Large intestine (tissue), 3 donors: ENCODE data around the gene BRD4. TPM values are rescaled to one million over a fixed set of nuclear protein-coding genes. Genes with fewer than 3 reads are reported as not detected.

ENCODE experiments used
- DNase-seq, 2 donors: peaks; one replicate each; pipeline versions ENCODE4 v3.0.0 to v3.0.0-alpha.2; 2013
- H3K27ac ChIP-seq: one replicate; pipeline ENCODE4 v1.5.1; 2013; ENCODE audit warnings: low read length
- H3K27me3 ChIP-seq: 2 replicates; pipeline ENCODE4 v1.6.1; 2013; ENCODE audit warnings: low read length; ENCODE audit not compliant: control insufficient read depth, insufficient read depth
- H3K36me3 ChIP-seq: 2 replicates; pipeline ENCODE4 v1.6.1; 2013; ENCODE audit warnings: low read length; ENCODE audit not compliant: control insufficient read depth, insufficient read depth
- H3K4me1 ChIP-seq: one replicate; pipeline ENCODE4 v1.6.1; 2013; ENCODE audit warnings: low read length; ENCODE audit not compliant: control insufficient read depth, insufficient read depth
- H3K4me3 ChIP-seq: one replicate; pipeline ENCODE4 v1.5.1; 2013; ENCODE audit warnings: low read length
- H3K9me3 ChIP-seq: one replicate; pipeline ENCODE4 v1.6.1; 2013; ENCODE audit warnings: mild to moderate bottlenecking, low read depth, low read length, moderate library complexity; ENCODE audit not compliant: control insufficient read depth
- WGBS: methylation state at CpG from one replicate; pipeline ENCODE4 v1.1.5; 2013; ENCODE audit warnings: low lambda C conversion rate; ENCODE audit not compliant: insufficient coverage; 5-methylcytosine and 5-hydroxymethylcytosine counted together
- polyA plus RNA-seq: library from polyadenylated mRNA; unstranded; fragments of 120-200 nt; gene quantifications from one replicate; pipeline ENCODE4 v1.2.1, GENCODE V29; 2013

Gene BRD4
- polyA plus RNA-seq, 1 donor = 39.1 TPM

DNA sequence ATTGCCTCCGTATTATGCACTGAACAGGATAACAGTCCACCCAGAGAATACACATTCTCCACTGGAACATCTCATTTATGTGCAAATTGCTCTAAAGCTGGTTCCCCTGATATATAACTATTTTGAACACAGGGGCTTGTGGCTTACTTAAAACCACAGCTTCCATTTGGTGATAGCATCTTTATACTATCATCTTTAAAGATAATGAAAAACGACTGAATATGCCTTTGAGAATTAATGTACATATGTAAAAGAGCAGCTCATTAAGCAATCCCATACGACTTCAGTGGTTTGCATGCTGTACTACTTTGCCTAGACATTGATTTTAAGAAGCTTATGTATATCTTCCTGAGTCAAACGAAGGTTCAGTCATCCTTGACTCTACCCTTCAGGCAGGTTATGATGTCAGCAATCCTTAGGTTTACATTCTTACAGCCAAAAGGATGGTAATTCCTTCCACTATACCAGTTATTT, 40.8 kb downstream of the BRD4 start:
- Histone ChIP-seq H3K4me1 (peaks cover 5% of the 10 kb centered on the region), H3K4me3 (no peak overlapping the region), H3K36me3 (peaks cover 4% of the 10 kb centered on the region), H3K27ac (no peak overlapping the region), H3K9me3 (no peaks in the 10 kb centered on the region), H3K27me3 (no peaks in the 10 kb centered on the region)
- no peak for DNase-seq
- no CpG with 5 or more reads among the region's 4 CpGs for WGBS

DNA sequence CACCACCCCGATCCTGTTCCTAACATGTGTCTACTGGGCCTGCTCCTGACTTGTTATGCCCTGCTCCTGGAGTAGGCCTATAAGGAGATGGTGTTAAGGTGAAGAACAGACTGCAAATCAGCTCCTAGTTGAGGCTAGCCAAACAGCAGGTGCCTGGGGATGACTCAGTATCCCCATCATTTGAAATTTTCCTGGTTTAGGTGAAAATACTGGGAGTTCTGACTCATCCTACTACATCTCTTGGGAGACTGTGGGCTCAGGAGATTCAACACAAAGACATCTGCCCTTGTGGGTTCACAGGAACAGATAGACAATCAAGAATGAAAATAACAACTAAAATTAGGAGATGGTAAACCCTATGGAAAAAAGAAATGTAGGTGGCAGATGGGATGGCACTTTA, 41.2 kb downstream of the BRD4 start:
- H3K27ac ChIP-seq = no peak overlapping the region
- no peak for DNase-seq
- H3K4me1 ChIP-seq = peaks cover 6% of the 10 kb centered on the region
- WGBS = no CpG with 5 or more reads among the region's 1 CpG
- H3K36me3 ChIP-seq = peaks cover under 1% of the 10 kb centered on the region
- no peak overlapping the region for H3K4me3 ChIP-seq
- H3K9me3 ChIP-seq = no peaks in the 10 kb centered on the region
- no peaks in the 10 kb centered on the region for H3K27me3 ChIP-seq

DNA sequence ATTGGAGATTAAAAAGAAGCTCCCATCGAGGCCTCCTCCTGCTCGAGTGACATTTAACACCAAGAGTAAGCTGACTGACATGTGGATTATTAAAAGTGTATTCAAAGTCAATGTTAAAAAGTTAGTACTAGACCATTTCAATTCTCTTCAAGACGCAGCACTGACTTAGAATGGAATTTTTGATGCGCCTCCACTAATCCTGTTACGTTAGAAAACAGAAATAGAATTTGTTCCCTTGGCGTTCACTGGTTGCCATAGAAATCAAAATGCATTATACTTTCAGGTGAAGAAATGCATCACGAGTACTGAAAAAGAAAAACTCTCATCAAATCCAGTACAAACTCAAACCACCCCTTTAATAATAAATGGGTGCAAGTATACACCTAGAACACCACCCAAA, 42.2 kb downstream of the BRD4 start:
- Histone ChIP-seq H3K4me1 (peaks cover 8% of the 10 kb centered on the region), H3K27ac (no peak overlapping the region), H3K9me3 (no peaks in the 10 kb centered on the region), H3K36me3 (no peaks in the 10 kb centered on the region), H3K4me3 (no peak overlapping the region), H3K27me3 (no peaks in the 10 kb centered on the region)
- DNase-seq = no peak
- WGBS = 100% methylated on average over 5 of the region's 7 CpGs

DNA sequence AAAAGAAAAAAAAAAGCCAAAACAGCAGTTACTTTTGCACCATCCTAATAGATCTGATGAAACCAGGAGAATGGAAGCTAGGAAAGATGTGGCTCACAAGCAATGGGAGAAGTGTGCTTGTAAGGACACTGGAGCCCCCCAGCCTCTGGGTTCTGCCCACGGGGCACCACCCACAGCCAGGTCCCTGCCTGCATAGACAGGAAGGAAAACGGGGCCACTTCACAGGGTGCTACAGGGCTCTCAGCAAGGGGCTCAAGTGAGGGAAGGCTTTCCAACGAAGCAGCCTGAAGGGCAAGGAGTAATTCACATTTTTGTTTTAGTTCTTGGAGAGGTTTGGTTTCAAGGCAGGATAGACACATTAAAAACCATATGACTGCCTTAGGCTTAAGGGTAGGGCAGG, 42.7 kb downstream of the BRD4 start:
- H3K27ac ChIP-seq = no peak overlapping the region
- no peaks in the 10 kb centered on the region for H3K36me3 ChIP-seq
- no peak overlapping the region for H3K4me3 ChIP-seq
- no peak for DNase-seq
- no peaks in the 10 kb centered on the region for H3K27me3 ChIP-seq
- no CpG with 5 or more reads among the region's 3 CpGs for WGBS
- peaks cover 11% of the 10 kb centered on the region for H3K4me1 ChIP-seq
- H3K9me3 ChIP-seq = no peaks in the 10 kb centered on the region

DNA sequence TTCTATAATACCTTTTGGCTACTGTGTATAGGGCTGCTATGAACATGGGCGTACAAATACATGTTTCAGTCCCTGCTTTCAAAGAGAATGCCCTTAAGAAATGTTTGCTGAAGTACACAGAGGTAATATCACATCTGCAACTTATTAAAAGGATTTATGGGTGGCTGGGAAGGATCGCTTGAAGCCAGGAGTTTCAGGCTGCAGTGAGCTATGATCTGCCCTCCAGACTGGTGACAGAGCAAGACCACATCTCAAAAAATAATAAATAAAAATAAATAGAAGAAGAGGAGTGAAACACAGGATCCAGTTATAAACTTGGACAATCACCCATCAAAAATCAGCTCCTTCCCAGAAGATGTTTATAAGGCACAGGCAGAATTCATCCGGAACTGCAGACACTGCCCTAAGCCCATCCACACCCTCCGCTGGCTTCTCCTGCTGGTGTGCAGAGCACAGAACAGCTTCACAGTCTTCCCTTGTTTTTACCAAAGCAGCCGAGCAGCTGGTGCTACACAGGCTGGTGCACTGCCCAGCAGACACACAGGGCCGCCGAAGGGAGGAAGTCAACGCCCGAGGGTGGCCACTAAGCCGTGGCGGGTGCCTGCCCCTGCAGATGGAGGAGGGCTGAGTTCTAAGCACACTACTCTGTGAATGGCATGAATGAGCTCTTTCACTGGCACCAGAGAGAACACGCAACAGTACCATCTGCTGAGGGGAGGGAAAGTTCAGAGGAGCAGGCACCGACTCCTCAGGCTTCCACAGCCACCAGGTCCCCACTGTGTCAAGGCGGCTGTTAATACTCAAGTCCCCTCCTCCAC, 44.0 kb downstream of the BRD4 start:
- WGBS = no CpG with 5 or more reads among the region's 14 CpGs
- H3K36me3 ChIP-seq = no peaks in the 10 kb centered on the region
- no peaks in the 10 kb centered on the region for H3K9me3 ChIP-seq
- peaks cover 14% of the 10 kb centered on the region for H3K4me1 ChIP-seq
- DNase-seq = peak in 1 of 2 donors; percentile 21
- no peaks in the 10 kb centered on the region for H3K27me3 ChIP-seq
- H3K27ac ChIP-seq = no peak overlapping the region
- H3K4me3 ChIP-seq = no peak overlapping the region

DNA sequence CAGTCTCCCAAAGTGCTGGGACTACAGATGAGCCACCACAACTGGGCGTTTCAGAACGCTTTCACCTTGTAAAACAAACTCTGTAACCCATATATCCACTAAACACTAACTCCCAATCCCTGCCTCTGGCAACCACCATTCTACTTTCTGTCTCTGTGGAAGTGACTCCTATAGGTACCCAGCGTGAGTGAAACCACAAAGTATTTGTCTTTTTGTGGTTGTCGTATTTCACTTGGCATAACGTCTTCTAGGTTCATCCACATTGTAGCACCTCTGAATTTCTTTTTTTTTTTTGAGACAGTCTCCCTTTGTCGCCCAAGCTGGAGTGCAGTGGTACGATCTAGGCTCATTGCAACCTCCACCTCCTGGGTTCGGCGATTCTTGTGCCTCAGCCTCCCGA, 44.8 kb downstream of the BRD4 start:
- Histone ChIP-seq H3K4me3 (no peak overlapping the region), H3K27me3 (no peaks in the 10 kb centered on the region), H3K9me3 (no peaks in the 10 kb centered on the region), H3K36me3 (no peaks in the 10 kb centered on the region), H3K4me1 (peaks cover 14% of the 10 kb centered on the region), H3K27ac (no peak overlapping the region)
- WGBS = no CpG with 5 or more reads among the region's 10 CpGs
- no peak for DNase-seq

DNA sequence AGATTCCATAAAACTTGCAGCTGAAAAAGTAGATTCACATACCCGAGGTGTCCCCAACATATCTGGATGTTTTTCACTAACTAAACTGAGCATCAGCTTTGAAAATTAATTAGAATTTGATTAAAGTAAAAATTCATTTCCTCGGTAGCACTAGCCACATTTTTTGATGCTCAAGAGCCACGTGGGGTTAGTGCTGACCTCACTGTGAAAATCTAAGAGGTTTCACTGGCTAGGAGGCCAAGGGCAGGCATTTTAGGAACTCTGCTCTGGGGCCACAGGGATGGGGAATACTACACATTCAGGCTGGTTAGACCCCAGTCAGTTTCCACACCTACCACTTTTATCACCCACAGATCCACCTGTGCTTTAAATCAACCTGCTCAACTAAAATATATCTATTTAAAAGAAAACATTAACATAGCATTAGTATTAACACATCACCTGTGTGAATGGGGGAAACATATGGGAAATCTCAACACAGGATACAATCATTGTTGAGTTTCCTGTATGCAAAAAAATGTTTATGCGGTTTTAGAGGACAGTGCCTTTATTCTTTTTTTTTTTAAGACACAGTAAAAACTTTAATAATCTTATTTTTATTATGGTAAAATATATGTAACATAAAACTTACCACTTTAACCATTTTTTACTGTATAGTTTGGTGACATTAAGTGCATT, 45.5 kb downstream of the BRD4 start:
- Histone ChIP-seq H3K36me3 (no peaks in the 10 kb centered on the region), H3K27me3 (no peaks in the 10 kb centered on the region), H3K9me3 (no peaks in the 10 kb centered on the region), H3K4me3 (no peak overlapping the region), H3K27ac (no peak overlapping the region), H3K4me1 (peaks cover 14% of the 10 kb centered on the region)
- no CpG with 5 or more reads among the region's 4 CpGs for WGBS
- DNase-seq = no peak

DNA sequence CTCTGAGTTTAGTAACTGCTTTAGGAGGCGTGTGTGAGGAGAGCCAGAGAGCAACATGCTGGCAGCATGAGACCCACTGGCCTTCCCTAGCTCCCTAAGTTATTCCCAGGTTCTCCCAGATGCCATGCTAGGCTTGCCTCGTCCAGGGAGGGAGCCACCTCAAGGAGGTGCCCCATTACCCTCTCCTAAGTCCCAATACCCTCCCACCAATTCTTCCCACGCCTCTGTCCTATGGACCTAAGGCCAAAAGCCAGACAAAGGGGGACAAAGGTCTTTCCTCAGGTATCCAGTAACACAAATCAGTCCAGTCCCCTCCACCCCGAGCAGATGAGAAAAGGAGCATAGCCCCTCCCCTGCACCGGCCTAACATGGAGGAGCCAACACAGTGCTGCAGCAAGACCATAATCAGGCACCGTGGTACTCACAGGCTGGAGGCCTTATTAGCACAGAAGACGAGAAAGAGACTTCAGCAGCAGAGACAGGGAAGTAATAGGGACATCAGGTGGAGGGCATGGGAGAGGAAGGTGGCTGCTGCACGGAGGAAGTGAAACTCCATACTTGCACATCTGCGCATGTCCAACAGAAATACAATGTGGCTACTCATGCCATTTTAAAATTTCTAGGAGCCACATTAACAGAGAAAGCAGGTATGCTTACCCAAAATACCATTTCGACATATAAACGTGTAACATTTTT, 46.3 kb downstream of the BRD4 start:
- H3K4me1 ChIP-seq = peaks cover 19% of the 10 kb centered on the region
- no peak overlapping the region for H3K27ac ChIP-seq
- 83% methylated on average over 4 of the region's 11 CpGs for WGBS

DNA sequence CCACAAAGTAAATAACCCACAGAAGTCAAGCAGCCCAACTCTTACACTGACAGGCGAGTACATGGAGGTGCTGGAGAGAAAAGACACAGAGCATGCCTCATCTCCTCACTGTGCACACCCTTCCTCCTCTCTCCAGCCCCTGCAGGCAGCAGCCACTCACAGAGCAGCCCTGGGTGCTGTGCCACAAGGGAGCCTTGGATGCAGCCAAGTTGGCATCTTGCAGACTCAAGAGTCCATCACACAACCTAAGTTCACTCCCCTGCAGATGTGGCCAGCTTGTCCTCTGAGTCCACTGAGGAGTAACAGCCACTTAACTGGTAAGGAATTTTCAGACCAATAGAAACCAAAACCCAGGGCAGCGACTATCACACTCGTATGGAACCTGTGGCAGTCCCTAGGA, 47.4 kb downstream of the BRD4 start:
- no CpG with 5 or more reads among the region's 3 CpGs for WGBS
- H3K36me3 ChIP-seq = no peaks in the 10 kb centered on the region

More for the DNA sequence above, 46.3 kb downstream of the BRD4 start:
- no peaks in the 10 kb centered on the region for H3K27me3 ChIP-seq
- no peak for DNase-seq
- no peak overlapping the region for H3K4me3 ChIP-seq
- H3K36me3 ChIP-seq = no peaks in the 10 kb centered on the region
- no peaks in the 10 kb centered on the region for H3K9me3 ChIP-seq

DNA sequence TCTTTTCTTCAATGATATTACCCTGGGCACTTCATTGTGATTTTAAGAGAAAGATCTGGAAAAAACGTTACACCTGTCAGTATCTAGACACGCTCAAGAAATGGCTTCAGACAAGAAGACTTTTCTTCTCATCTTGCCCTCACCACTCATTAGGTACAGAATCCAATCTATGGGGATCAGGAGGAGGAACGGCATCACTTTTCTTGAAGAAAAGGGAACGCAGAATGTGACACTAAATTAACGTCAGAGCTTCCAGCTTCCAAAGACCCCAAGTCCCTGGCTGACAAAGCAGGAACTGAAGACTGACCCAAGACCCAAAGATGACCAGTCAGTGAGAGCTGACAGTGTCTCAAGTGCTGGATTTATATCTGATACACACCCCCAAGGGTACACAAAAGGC, 48.2 kb downstream of the BRD4 start:
- WGBS = no CpG with 5 or more reads among the region's 5 CpGs
- no peak overlapping the region for H3K27ac ChIP-seq
- no peak for DNase-seq
- no peaks in the 10 kb centered on the region for H3K27me3 ChIP-seq
- peaks cover 21% of the 10 kb centered on the region for H3K4me1 ChIP-seq
- no peaks in the 10 kb centered on the region for H3K36me3 ChIP-seq
- H3K4me3 ChIP-seq = no peak overlapping the region
- H3K9me3 ChIP-seq = no peaks in the 10 kb centered on the region

More for the DNA sequence above, 47.4 kb downstream of the BRD4 start:
- no peak for DNase-seq
- Histone ChIP-seq H3K9me3 (no peaks in the 10 kb centered on the region), H3K4me1 (peaks cover 21% of the 10 kb centered on the region), H3K27ac (no peak overlapping the region), H3K27me3 (no peaks in the 10 kb centered on the region), H3K4me3 (no peak overlapping the region)
